ENCODE data around the gene DGAT2.

Gene DGAT2

GRCh38 chr11:75826461-75827230, 58.1 kb downstream of the DGAT2 start:
- DNase-seq (ENCODE audit: low read depth in 3 of 3): no peak

- no peak for DNase-seq (ENCODE audit: low read depth in 3 of 3)
Measured at GRCh38 chr11:75827562-75827961, 59.0 kb downstream of the DGAT2 start.

- DNase-seq (ENCODE audit: low read depth in 3 of 3): no peak
Measured at GRCh38 chr11:75831915-75832502, 63.4 kb downstream of the DGAT2 start.

GRCh38 chr11:75834728-75835127, 66.2 kb downstream of the DGAT2 start:
- DNase-seq (ENCODE audit: low read depth in 3 of 3): no peak

- no peak for DNase-seq (ENCODE audit: low read depth in 3 of 3)
Measured at GRCh38 chr11:75836417-75836816, 67.8 kb downstream of the DGAT2 start.

- DNase-seq (ENCODE audit: low read depth in 3 of 3): no peak
Measured at GRCh38 chr11:75839851-75840250, 71.3 kb downstream of the DGAT2 start.

- DNase-seq (ENCODE audit: low read depth in 3 of 3): no peak
Measured at GRCh38 chr11:75840522-75840921, 71.9 kb downstream of the DGAT2 start.

GRCh38 chr11:75841739-75842138, 73.2 kb downstream of the DGAT2 start:
- DNase-seq (ENCODE audit: low read depth in 3 of 3): no peak

- no peak for DNase-seq (ENCODE audit: low read depth in 3 of 3)
Measured at GRCh38 chr11:75845324-75845723, 76.7 kb downstream of the DGAT2 start.

- no peak for DNase-seq (ENCODE audit: low read depth in 3 of 3)
Measured at GRCh38 chr11:75849894-75850293, 81.3 kb downstream of the DGAT2 start.

- DNase-seq (ENCODE audit: low read depth in 3 of 3): no peak
Measured at GRCh38 chr11:75850787-75851186, 82.2 kb downstream of the DGAT2 start.
